ENCODE results near the gene SBF2.
A peak's percentile ranks its signal among the peaks of the same experiment; 100 is the strongest.
"Not testable (repeated sequence)": the region's sequence is repeated elsewhere in the genome, so short reads cannot be mapped to it uniquely, and the experiment has no call there.

SBF2 gene

GRCh38 chr11:10005955-10006525 lies 288.0 kb downstream of the SBF2 start:
- no peak overlapping the region for H3K4me3 ChIP-seq (replicated peaks in 1 of 2; ENCODE audit: low read depth in 2 of 2, low read length in 2 of 2)
- DNase-seq (ENCODE audit: low read depth in 2 of 2): no peak
- TF ChIP-seq, protein P1, sequence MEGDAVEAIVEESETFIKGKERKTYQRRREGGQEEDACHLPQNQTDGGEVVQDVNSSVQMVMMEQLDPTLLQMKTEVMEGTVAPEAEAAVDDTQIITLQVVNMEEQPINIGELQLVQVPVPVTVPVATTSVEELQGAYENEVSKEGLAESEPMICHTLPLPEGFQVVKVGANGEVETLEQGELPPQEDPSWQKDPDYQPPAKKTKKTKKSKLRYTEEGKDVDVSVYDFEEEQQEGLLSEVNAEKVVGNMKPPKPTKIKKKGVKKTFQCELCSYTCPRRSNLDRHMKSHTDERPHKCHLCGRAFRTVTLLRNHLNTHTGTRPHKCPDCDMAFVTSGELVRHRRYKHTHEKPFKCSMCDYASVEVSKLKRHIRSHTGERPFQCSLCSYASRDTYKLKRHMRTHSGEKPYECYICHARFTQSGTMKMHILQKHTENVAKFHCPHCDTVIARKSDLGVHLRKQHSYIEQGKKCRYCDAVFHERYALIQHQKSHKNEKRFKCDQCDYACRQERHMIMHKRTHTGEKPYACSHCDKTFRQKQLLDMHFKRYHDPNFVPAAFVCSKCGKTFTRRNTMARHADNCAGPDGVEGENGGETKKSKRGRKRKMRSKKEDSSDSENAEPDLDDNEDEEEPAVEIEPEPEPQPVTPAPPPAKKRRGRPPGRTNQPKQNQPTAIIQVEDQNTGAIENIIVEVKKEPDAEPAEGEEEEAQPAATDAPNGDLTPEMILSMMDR (IDR thresholded peaks at IDR 0.05; ENCODE audit: low read depth, low read length): no peak

GRCh38 chr11:10004526-10005113 lies 289.4 kb downstream of the SBF2 start:
- H3K4me3 ChIP-seq (replicated peaks in 1 of 2; ENCODE audit: low read depth in 2 of 2, low read length in 2 of 2): no peak overlapping the region
- DNase-seq (ENCODE audit: low read depth in 2 of 2): peak in 1 of 2 donors; percentile 9
- TF ChIP-seq, protein P1 (IDR thresholded peaks at IDR 0.05; ENCODE audit: low read depth, low read length): no peak

DNA sequence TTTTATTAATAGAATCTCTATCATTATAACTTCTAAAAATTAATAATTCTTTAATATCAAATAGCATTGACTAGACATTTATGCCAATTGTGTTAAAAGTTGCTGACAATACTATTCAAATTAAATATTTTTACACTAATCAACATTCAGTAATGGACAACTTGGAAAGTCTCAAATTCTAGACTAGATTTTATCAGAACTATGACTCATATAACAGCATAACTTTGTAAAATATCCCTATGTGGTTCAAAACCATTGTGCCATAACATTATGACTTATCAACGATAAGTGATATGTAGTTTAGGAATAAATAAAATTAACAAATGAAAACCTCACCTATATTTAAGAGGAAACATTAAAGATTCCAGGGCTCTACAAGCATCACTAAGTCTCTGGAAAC lies 291.8 kb downstream of the SBF2 start:
- TF ChIP-seq, protein P1 (IDR thresholded peaks at IDR 0.05; ENCODE audit: low read depth, low read length): no peak
- DNase-seq (ENCODE audit: low read depth in 2 of 2): peak in 1 of 2 donors; percentile 18
- no peak overlapping the region for H3K4me3 ChIP-seq (replicated peaks in 1 of 2; ENCODE audit: low read depth in 2 of 2, low read length in 2 of 2)

DNA sequence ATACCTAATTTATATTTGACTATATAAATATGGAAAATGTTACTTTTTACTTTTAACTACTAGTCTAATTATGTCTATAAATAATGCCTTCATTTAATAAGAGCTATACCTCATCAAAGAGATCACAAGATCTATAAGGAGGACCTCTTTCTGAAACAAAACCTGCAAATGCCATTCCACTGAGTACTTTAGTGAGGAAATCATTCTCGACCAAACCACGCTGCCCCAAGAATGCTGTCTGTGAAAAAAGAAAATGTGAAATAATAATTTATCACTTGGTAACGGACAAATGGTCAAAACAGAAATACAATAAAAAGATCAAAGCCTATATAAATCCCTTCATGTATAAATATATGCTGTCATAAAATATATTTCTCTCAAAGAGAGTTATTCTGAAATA lies 301.7 kb downstream of the SBF2 start:
- no peak overlapping the region for H3K4me3 ChIP-seq (replicated peaks in 1 of 2; ENCODE audit: low read depth in 2 of 2, low read length in 2 of 2)
- DNase-seq (ENCODE audit: low read depth in 2 of 2): peak in 1 of 2 donors; percentile 14
- TF ChIP-seq, protein P1 (IDR thresholded peaks at IDR 0.05; ENCODE audit: low read depth, low read length): no peak

GRCh38 chr11:9990221-9990973 lies 303.6 kb downstream of the SBF2 start:
- no peak overlapping the region for H3K4me3 ChIP-seq (replicated peaks in 1 of 2; ENCODE audit: low read depth in 2 of 2, low read length in 2 of 2)
- peak; percentile 33 to 34 for DNase-seq (ENCODE audit: low read depth in 2 of 2)
- TF ChIP-seq, protein P1 (IDR thresholded peaks at IDR 0.05; ENCODE audit: low read depth, low read length): peak; percentile 4

DNA sequence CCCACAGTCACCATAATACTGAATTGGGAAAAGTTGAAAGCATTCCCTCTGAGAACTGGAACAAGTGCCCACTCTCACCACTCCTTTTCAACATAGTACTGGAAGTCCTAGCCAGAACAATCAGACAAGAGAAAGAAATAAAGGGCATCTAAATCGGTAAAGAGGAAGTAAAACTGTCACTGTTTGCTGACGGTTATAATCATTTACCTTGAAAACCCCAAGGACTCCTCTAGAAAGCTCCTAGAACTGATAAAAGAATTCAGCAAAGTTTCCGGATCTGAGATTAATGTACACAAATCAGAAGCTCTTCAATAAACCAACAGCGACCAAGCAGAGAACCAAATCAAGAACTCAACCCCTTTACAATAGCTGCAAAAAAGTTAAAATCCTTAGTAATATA lies 306.7 kb downstream of the SBF2 start:
- not testable (repeated sequence) for H3K4me3 ChIP-seq (replicated peaks in 1 of 2; ENCODE audit: low read depth in 2 of 2, low read length in 2 of 2); DNase-seq (ENCODE audit: low read depth in 2 of 2)

DNA sequence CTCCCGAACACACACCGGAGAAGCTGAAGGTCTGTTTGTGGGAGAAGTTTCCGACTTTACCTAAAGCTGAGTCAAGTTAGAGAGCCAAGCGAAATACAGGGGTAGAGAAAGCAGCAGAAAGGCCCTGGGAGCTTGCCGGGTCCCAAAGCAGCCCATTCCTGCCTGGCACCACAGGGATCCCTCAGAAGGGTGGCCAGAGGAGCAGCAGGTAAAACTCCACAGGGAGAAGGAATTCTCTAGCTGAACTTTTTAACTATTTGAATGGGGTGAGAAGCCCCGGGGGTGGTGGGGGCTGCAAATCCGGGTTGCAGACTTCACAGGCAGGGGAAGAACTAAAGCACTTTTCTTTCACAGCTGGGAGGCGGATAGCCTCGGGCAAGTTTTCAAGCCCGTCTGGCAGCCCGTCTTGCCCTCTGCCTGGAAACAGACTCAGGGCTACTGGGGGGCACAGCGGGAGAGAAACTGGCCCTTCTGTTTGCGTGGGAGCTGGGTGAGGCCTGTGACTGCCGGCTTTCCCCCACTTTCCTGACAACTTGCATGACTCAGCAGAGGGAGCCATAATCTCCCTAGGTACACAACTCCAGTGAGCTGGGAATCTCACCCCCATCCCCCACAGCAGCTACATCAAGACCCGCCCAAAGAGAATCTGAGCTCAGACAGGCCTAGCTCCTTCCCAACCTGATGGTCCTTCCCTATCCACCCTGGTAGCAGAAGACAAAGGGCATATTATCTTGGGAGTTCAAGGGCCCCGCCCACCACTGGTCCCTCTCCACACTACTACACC lies 311.0 kb downstream of the SBF2 start:
- TF ChIP-seq, protein P1 (IDR thresholded peaks at IDR 0.05; ENCODE audit: low read depth, low read length): no peak
- DNase-seq (ENCODE audit: low read depth in 2 of 2): peak in 1 of 2 donors; percentile 43
- no peak overlapping the region for H3K4me3 ChIP-seq (replicated peaks in 1 of 2; ENCODE audit: low read depth in 2 of 2, low read length in 2 of 2)

Data from cardiac fibroblast (primary cell).